Spleen (tissue), 13 donors: ENCODE data around the gene OR4F17. TPM values are rescaled to one million over a fixed set of nuclear protein-coding genes. Genes with fewer than 3 reads are reported as not detected.
"Not testable (repeated sequence)": the region's sequence is repeated elsewhere in the genome, so short reads cannot be mapped to it uniquely, and the experiment has no call there.

Source experiments
- DNase-seq: peaks from one replicate; pipeline ENCODE4 v3.0.0-alpha.2; 2020
- H3K27ac ChIP-seq, 8 donors: fragments of 200-600 bp; sonication (generic) in 7 of 8; 1 replicate in 4 of 8; 2 replicates in 4 of 8; pipeline versions ENCODE4 v1.5.0 to v1.8.0; 2016 to 2021; ENCODE audit warnings: inconsistent platforms in 4 of 8, mild to moderate bottlenecking in 4 of 8, moderate library complexity in 1 of 8
- H3K27me3 ChIP-seq, 7 donors: fragments of 200-600 bp; sonication (generic) in 6 of 7; replicated peaks in 1 of 7; 1 replicate in 4 of 7; 2 replicates in 3 of 7; pipeline versions ENCODE4 v1.5.0 to v1.8.0; 2016 to 2021; ENCODE audit warnings: inconsistent platforms in 3 of 7, mild to moderate bottlenecking in 1 of 7
- H3K36me3 ChIP-seq, 6 donors: fragments of 200-600 bp; sonication (generic) in 5 of 6; 1 replicate in 4 of 6; 2 replicates in 2 of 6; pipeline versions ENCODE4 v1.5.0 to v1.8.0; 2016 to 2021; ENCODE audit warnings: inconsistent platforms in 2 of 6
- H3K4me1 ChIP-seq, 6 donors: fragments of 200-600 bp; sonication (generic) in 5 of 6; 1 replicate in 3 of 6; 2 replicates in 3 of 6; pipeline versions ENCODE4 v1.5.0 to v1.8.0; 2016 to 2021; ENCODE audit warnings: inconsistent platforms in 3 of 6
- H3K4me3 ChIP-seq, 8 donors: fragments of 200-600 bp; sonication (generic) in 7 of 8; 1 replicate in 4 of 8; 2 replicates in 4 of 8; pipeline versions ENCODE4 v1.5.0 to v1.8.0; 2016 to 2021; ENCODE audit warnings: inconsistent platforms in 4 of 8, mild to moderate bottlenecking in 4 of 8, moderate library complexity in 2 of 8
- H3K9me3 ChIP-seq, 8 donors: fragments of 200-600 bp; sonication (generic) in 7 of 8; 1 replicate in 4 of 8; 2 replicates in 4 of 8; pipeline versions ENCODE4 v1.5.0 to v1.8.0; 2016 to 2021; ENCODE audit warnings: inconsistent platforms in 4 of 8
- WGBS, 5 donors: extraction: QIAGEN DNeasy Blood & Tissue Kit in 3 of 5; methylation state at CpG; one replicate each; pipeline versions ENCODE4 v1.1.5 to v1.1.7; 2013 to 2018; 5-methylcytosine and 5-hydroxymethylcytosine counted together
- intact Hi-C: fragments of 100-400 bp; cut with DNase I; formaldehyde crosslinking; loops from one replicate; pipeline ENCODE4 v1.15.0; 2023; ENCODE audit warnings: low total_unique reads
- long read RNA-seq, 2 donors: transcript quantifications; one replicate each; lab custom pipeline, GENCODE V29; 2026
- polyA plus RNA-seq, 3 donors: library from polyadenylated mRNA; stranded (reverse); fragments of 200-250 nt; gene quantifications; one replicate each; pipeline ENCODE4 v1.2.1, GENCODE V29; 2013
- total RNA-seq, 7 donors: library from RNA; depleted of rRNA in 3 of 7; stranded (reverse); fragments of >200 nt in 3 of 7; fragmentation: NEBNext Ultra II Directional in 4 of 7; extraction: Animal tissue kit (Norgen Biotek cat#: 25700) in 4 of 7; gene quantifications; one replicate each; pipeline versions ENCODE4 v1.1.0 to v1.2.1, GENCODE V29; 2016 to 2021
- donor health status: healthy with polysubstance abuse.
- donor health status: DM: no; HTN: no; CAD: no; lungs with moderate emphysema.
- donor health status: DM: no; HTN: no; CAD: no.
- donor health status: Bipolar disorder and iron deficiency.
- donor health status: healthy.
- donor health status: DM: no; HTN: no; CAD: no.
- donor health status: DM: yes; HTN: yes; CAD: no.

Gene OR4F17
- total RNA-seq (not detected), polyA plus RNA-seq (not detected)
- long read RNA-seq, donor 1, result 0 reads
- long read RNA-seq, donor 2, result 0 reads

- H3K27ac ChIP-seq, H3K36me3 ChIP-seq, H3K27me3 ChIP-seq, H3K4me3 ChIP-seq, DNase-seq, H3K4me1 ChIP-seq, intact Hi-C loops, H3K9me3 ChIP-seq: not testable (repeated sequence)
Observed at GRCh38 chr19:106804-107203, at the start of gene OR4F17. Gene OR4F17 (plus strand): TSS chr19:107104. CDS start chr19:110679, 3,575 bp downstream.

- peak; percentile 82 for DNase-seq
- H3K27me3 ChIP-seq, H3K36me3 ChIP-seq, H3K4me1 ChIP-seq, H3K9me3 ChIP-seq, intact Hi-C loops, H3K27ac ChIP-seq: not testable (repeated sequence)
- peak overlapping the region in 4 of 8 donors; percentile 22 to 48 (median 28) for H3K4me3 ChIP-seq
- 0% methylated on average over 18 of the region's 54 CpGs; no CpG with 5 or more reads in 4 of the 5 donors for WGBS, 5 donors
Observed at GRCh38 chr19:70793-71192, 36.1 kb upstream of the OR4F17 start.

- intact Hi-C loops, DNase-seq, H3K4me1 ChIP-seq, H3K27ac ChIP-seq, H3K36me3 ChIP-seq, H3K27me3 ChIP-seq, H3K9me3 ChIP-seq, H3K4me3 ChIP-seq: not testable (repeated sequence)
Observed at GRCh38 chr19:82864-83263, 24.0 kb upstream of the OR4F17 start.

- H3K27me3 ChIP-seq, H3K4me1 ChIP-seq, H3K36me3 ChIP-seq, H3K4me3 ChIP-seq, DNase-seq, H3K9me3 ChIP-seq, intact Hi-C loops, H3K27ac ChIP-seq: not testable (repeated sequence)
- WGBS, 5 donors, result no CpG with 5 or more reads among the region's 1 CpG
Observed at GRCh38 chr19:83626-84025, 23.3 kb upstream of the OR4F17 start.

GRCh38 chr19:90678-91077 is 16.2 kb upstream of the OR4F17 start:
- DNase-seq, H3K9me3 ChIP-seq, H3K4me1 ChIP-seq, H3K4me3 ChIP-seq, intact Hi-C loops, H3K27ac ChIP-seq, H3K36me3 ChIP-seq, H3K27me3 ChIP-seq: not testable (repeated sequence)
- WGBS, 5 donors, result 65 to 90% (median 79%) methylated on average over 3 to 4 of the region's 4 CpGs

- H3K4me1 ChIP-seq, H3K27ac ChIP-seq, H3K36me3 ChIP-seq, intact Hi-C loops, H3K27me3 ChIP-seq, H3K9me3 ChIP-seq, H3K4me3 ChIP-seq, DNase-seq: not testable (repeated sequence)
- WGBS, 5 donors, result no CpG with 5 or more reads among the region's 1 CpG
Observed at GRCh38 chr19:94794-95193, 12.1 kb upstream of the OR4F17 start.

GRCh38 chr19:97647-98046 is 9.3 kb upstream of the OR4F17 start:
- intact Hi-C loops, H3K36me3 ChIP-seq, H3K9me3 ChIP-seq, H3K4me1 ChIP-seq, DNase-seq, H3K27me3 ChIP-seq, H3K4me3 ChIP-seq, H3K27ac ChIP-seq: not testable (repeated sequence)
- WGBS, 5 donors, result no CpG with 5 or more reads among the region's 3 CpGs

- H3K27me3 ChIP-seq, H3K9me3 ChIP-seq, H3K27ac ChIP-seq, H3K4me1 ChIP-seq, DNase-seq, H3K4me3 ChIP-seq, intact Hi-C loops, H3K36me3 ChIP-seq: not testable (repeated sequence)
- 47 to 85% (median 56%) methylated on average over 1 of the region's 5 CpGs; no CpG with 5 or more reads in 2 of the 5 donors for WGBS, 5 donors
Observed at GRCh38 chr19:120443-121140, 13.7 kb downstream of the OR4F17 start.

Other genes starting within 250 kb of the OR4F17 start
- gene PLPP2, start 184.3 kb downstream of the OR4F17 start, total RNA-seq, result 10 to 100 TPM in 1 of 7 donors, 1 to 10 TPM in 6; 1.8 to 27.7 (median 4.7) TPM
- 1 to 10 TPM; 1.2 to 6.2 (median 2.3) TPM for gene PLPP2, start 184.3 kb downstream of the OR4F17 start, polyA plus RNA-seq
- 10 to 100 TPM; 26.8 to 66.5 (median 30.1) TPM for gene MIER2, start 237.7 kb downstream of the OR4F17 start, total RNA-seq
- 10 to 100 TPM; 19.2 to 47.2 (median 31.3) TPM for gene MIER2, start 237.7 kb downstream of the OR4F17 start, polyA plus RNA-seq